ENCODE results near the gene FANCL.

DNA sequence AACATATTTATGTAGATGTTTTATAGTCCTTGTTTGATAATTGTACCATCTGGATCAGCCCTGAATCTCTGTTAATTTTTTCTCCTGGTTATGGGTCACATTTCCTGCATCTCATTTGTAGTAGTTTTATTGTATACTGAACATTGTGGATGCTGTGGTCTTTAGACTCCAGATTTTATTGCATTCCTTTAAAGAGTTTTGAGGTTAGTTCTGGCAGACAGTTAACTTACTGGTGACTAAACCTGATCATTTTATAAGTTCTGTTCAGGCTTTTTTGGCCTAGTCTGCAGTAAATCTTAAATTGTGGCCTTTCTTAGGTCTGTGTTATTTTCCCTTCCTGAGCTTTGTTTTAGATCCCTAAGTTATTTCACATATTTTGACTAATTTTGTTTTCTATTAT lies 84.3 kb downstream of the FANCL start:
- TF ChIP-seq ZNF384 (IDR thresholded peaks at IDR 0.05): no peak
- no peak for TF ChIP-seq HDGF (IDR thresholded peaks at IDR 0.05; ENCODE audit: borderline replicate concordance)
- no peak for TF ChIP-seq NFRKB (IDR thresholded peaks at IDR 0.05)
- no peak for TF ChIP-seq FOXA1 (IDR thresholded peaks at IDR 0.05)
- no peak for TF ChIP-seq ARNT (IDR thresholded peaks at IDR 0.05)
- no peak for TF ChIP-seq FOXK2 (IDR thresholded peaks at IDR 0.05)
- no peak for TF ChIP-seq FOXM1 (IDR thresholded peaks at IDR 0.05; ENCODE audit: borderline replicate concordance)
- no peak for TF ChIP-seq SP1 (IDR thresholded peaks at IDR 0.05)
- TF ChIP-seq SUZ12 (IDR thresholded peaks at IDR 0.05): no peak
